GM12872 (cell line): ENCODE measurements around the gene LAMB4.

Experiments used
- TF ChIP-seq, protein P1 (sequence below): IDR thresholded peaks from 3 replicates; pipeline ENCODE4 v1.5.1; 2011; ENCODE audit warnings: low read depth, mild to moderate bottlenecking, low read length, moderate library complexity; ENCODE audit not compliant: insufficient read depth

Gene LAMB4

DNA sequence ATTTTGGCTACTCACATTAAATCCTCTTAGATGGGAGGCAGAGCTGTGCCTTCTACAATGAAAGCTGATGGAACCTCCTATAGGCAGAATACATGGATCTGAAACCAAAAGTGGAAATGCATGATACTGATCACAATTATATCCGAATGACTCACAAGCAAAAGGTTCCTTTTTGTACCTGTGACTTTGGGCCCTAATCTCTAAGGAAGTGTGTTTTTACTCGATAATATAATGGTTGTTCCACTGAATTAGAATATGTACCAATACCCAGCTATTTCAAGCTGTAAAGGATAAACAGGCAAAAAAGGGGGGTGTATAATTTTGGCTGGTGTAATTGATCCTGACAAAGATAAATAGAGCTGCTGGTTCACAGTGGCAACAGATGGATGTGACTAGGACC is 109.6 kb downstream of the LAMB4 start:
- TF ChIP-seq, protein P1, sequence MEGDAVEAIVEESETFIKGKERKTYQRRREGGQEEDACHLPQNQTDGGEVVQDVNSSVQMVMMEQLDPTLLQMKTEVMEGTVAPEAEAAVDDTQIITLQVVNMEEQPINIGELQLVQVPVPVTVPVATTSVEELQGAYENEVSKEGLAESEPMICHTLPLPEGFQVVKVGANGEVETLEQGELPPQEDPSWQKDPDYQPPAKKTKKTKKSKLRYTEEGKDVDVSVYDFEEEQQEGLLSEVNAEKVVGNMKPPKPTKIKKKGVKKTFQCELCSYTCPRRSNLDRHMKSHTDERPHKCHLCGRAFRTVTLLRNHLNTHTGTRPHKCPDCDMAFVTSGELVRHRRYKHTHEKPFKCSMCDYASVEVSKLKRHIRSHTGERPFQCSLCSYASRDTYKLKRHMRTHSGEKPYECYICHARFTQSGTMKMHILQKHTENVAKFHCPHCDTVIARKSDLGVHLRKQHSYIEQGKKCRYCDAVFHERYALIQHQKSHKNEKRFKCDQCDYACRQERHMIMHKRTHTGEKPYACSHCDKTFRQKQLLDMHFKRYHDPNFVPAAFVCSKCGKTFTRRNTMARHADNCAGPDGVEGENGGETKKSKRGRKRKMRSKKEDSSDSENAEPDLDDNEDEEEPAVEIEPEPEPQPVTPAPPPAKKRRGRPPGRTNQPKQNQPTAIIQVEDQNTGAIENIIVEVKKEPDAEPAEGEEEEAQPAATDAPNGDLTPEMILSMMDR: no peak

DNA sequence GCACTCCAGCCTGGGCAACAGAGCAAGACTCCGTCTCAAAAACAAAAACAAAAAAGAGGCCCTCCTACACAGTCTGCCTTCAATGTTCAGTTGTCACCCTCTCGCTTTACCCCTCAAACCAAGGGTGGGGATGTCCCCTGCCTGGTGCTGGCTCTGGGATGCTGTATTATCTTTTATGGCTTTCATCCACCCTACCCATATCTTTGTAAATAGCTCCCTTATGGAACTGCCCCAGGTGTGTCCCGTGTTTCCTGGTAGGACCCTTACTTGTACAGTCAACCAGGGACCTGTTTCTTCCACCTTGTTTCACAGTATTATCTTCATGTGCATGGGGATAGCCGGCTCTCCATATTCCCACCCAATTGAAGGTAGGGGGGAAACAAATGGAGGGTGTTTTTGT is 111.5 kb downstream of the LAMB4 start:
- TF ChIP-seq, protein P1: no peak

GRCh38 chr7:108017776-108018151 is 112.4 kb downstream of the LAMB4 start:
- TF ChIP-seq, protein P1: no peak

- TF ChIP-seq, protein P1: peak; percentile 39; the same call in 2 of the 3 replicates
Measured at GRCh38 chr7:108016841-108017775, 113.1 kb downstream of the LAMB4 start.

DNA sequence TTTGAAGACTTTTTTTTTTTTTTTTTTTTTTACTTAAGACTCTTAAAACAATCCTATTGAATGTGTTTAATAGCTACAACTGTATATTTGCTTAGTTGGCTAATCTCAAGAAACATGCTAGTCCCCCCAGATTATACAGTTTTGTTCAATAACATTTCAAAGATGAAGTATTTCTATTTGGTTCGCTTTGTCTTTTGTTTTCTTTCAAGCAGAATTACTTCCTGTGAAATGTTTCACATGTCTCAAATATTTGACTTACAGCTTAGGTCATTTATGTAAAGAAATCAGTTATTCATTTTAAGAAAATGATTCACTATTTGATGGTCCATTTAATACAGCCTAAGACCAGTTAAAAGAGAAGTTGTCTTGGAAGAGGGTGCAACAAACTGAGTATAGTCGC is 114.4 kb downstream of the LAMB4 start:
- TF ChIP-seq, protein P1: no peak

DNA sequence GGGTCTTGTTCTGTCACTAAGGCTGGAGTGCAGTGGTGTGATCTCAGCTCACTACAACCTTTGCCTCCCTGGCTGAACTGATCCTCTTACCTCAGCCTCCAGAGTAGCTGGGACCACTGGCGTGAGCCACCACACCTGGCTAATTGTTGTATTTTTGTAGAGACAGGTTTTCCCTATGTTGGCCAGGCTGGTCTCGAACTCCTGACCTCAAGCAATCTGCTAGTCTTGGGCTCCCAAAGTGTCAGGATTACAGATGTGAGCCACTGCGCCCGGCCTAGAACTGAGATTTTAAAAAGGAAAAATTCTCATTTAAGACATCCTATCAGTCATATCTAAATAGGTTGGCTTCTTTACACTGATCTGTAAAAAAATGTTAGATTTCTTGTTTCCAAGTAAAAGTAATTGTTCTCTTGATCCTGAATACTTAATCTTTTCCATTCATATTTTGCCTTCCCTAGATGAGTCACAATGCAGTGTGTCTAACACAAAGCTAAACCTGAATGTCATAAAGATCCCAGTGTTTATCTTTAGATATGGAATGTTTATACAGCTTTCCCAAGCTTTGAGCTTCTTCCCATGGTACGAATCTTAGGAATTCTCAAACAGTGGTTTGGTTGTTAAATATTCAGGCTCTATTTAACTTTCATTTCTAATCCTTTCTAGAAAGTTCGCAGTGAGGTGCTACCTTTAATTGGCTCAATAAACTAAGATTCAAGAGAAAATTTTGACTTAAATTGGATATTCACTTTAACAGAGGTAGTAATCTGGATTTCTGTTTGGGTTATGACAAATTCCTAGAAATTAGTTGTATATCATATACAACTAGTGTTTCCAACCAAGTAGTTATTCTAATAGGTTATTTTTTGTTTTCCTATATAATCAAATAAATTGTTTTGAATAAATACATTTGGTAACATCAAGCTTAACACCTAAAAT is 115.1 kb downstream of the LAMB4 start:
- TF ChIP-seq, protein P1: no peak

- TF ChIP-seq, protein P1: no peak
Measured at GRCh38 chr7:108014215-108014614, 115.9 kb downstream of the LAMB4 start.
